Measurements from ENCODE around the gene ZNF746.

GRCh38 chr7:149497467-149498261, at the start of gene ZNF746:
- peak; percentile 100 for TF ChIP-seq ZFX (IDR thresholded peaks at IDR 0.05)
- peak; percentile 96 for TF ChIP-seq CTCF (conservative IDR thresholded peaks at IDR 0.05)
